ENCODE measurements around the gene ASB18. TPM values are rescaled to one million over a fixed set of nuclear protein-coding genes. Genes with fewer than 3 reads are reported as not detected.

The ASB18 gene
- total and polyA plus RNA-seq, 8 donors = 0.05 to 0.07 (median 0.06) TPM; not detected in 5

DNA sequence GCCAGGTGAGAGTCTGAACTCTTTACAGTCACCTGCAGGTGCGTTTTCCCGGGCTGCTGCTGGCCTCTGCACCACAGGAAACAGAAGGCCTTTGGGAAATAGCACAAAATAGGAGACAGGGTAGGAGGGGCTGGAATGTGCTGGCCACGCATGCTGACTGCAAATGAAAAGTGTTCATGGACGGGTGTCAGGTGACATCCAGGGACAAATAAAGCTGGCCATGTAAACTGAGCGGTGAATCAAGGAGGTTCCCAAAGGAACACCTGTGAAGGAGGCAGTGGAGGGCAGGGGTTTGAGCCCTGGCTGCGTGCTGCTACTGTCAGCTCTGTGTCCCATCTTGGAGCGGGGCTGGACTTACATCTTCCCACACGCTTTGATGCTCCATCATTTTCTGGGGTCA, 53.7 kb downstream of the ASB18 start:
- no peak for DNase-seq
- Histone ChIP-seq H3K4me3 (no peak overlapping the region), H3K36me3 (no peaks in the 10 kb centered on the region), H3K27ac (no peak overlapping the region), H3K9me3 (peaks cover 0 to 8% of the 10 kb centered on the region in 2 donors), H3K4me1 (no peaks in the 10 kb centered on the region), H3K27me3 (peaks cover 10 to 62% of the 10 kb centered on the region in 2 donors)
- intact Hi-C loops (cut with DNase I) = no loop called here
- TF ChIP-seq CTCF (IDR thresholded peaks at IDR 0.05) = no peak
- no peak for ATAC-seq

DNA sequence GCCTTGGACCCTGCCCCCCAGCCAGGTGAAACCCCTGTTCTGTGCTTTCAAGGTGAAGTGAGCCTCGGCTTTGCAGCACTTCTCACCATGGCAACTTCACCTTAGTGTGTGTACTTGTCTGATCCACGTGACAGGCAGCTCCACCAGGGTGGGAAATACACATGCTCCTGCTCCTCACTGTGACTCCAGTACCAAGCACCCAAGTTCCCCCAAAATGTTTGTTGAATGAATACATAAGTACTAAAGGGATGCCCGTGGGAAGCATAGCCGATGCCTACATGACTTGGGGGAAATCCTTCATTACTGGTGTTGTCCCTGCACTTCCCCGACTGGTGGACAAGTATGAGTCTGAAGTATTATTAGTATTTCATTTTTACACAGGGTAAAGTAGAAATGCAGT, 54.2 kb downstream of the ASB18 start:
- DNase-seq (no peak), ATAC-seq (no peak)
- Histone ChIP-seq H3K4me3 (no peak overlapping the region), H3K27ac (no peak overlapping the region), H3K4me1 (no peaks in the 10 kb centered on the region), H3K36me3 (no peaks in the 10 kb centered on the region), H3K9me3 (peaks cover 0 to 13% of the 10 kb centered on the region in 2 donors), H3K27me3 (peaks cover 10 to 60% of the 10 kb centered on the region in 2 donors)
- no peak for TF ChIP-seq CTCF (IDR thresholded peaks at IDR 0.05)
- intact Hi-C loops (cut with DNase I) = no loop called here

- H3K27ac ChIP-seq = no peak overlapping the region
- peaks cover 10 to 57% of the 10 kb centered on the region in 2 donors for H3K27me3 ChIP-seq
- H3K9me3 ChIP-seq = peaks cover 0 to 15% of the 10 kb centered on the region in 2 donors
- intact Hi-C loops (cut with DNase I) = no loop called here
- H3K4me3 ChIP-seq = no peak overlapping the region
- no peaks in the 10 kb centered on the region for H3K4me1 ChIP-seq
- no peak for DNase-seq
- no peak for ATAC-seq
- TF ChIP-seq CTCF (IDR thresholded peaks at IDR 0.05) = no peak
- H3K36me3 ChIP-seq = no peaks in the 10 kb centered on the region
Measured at GRCh38 chr2:236209535-236209934, 54.7 kb downstream of the ASB18 start.

DNA sequence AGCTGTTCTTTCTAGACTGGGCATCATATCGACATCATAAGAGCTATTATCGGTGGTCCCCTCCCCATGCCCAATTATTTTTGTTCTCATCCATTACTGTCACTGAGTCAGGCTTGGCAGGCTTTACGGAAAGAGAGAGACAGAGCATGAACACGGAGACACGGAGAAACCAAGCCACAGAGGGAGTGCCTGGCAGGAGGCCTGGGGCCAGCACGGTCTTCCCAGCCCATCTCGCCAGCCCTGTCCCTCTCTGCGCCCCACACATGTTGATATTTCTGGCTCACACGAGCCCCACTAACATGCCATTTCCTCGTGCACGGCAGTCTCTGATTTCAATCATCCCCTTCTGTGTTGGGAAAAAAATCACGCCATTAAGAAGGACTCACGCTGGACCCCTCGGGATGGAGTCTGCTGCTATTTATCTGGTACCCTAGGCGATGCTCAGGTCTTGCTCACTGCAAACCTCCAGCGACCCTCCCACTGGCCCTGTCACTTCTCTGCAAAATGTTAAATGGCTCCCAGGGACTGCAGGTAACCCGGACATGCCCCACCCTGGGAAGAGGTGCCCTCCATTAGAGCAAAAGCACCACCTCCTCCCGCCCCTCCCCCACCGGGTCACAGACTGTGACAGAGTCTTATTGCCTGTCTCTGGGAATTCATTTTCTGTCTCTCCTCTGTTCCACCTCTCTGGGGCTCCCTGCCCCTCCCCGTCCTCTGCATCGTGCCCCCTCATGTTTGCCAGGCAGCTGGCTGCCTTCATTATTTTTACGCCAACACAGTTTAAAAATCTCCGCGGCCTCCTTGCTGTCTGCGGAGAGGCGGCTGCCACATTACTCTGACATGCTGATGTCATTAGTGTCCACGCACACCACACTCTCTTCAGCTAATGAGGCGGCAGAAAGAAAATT, 55.9 kb downstream of the ASB18 start:
- H3K4me3 ChIP-seq = no peak overlapping the region
- H3K36me3 ChIP-seq = no peaks in the 10 kb centered on the region
- ATAC-seq (no peak), DNase-seq (no peak)
- H3K9me3 ChIP-seq = peaks cover 0 to 15% of the 10 kb centered on the region in 2 donors
- TF ChIP-seq CTCF (IDR thresholded peaks at IDR 0.05) = no peak
- H3K4me1 ChIP-seq = no peaks in the 10 kb centered on the region
- peaks cover under 1 to 44% of the 10 kb centered on the region in 2 donors for H3K27me3 ChIP-seq
- intact Hi-C loops (cut with DNase I) = no loop called here
- no peak overlapping the region for H3K27ac ChIP-seq

DNA sequence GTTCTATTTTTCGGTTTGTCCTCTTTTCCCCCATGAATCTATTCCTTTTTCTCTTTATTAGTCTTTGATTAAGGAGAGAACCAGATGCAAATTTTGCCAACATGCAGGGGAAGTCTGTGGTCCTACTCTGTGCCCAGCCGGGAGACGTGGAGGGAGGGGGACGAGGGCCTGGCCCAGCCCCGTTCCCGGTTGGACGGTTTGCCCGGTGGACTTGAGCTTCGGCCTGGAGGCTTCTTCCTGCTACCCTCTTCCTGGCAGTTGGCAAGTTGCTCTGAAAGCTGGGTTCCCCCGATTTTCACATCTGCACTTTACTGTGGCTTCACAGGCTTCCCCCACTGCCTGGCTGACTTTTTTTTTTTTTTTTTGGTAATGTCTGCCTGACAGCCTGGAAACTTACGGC, 56.7 kb downstream of the ASB18 start:
- ATAC-seq = no peak

More for the DNA sequence above, 56.7 kb downstream of the ASB18 start:
- H3K36me3 ChIP-seq = no peaks in the 10 kb centered on the region
- H3K27ac ChIP-seq = no peak overlapping the region
- no peak for DNase-seq
- H3K4me1 ChIP-seq = no peaks in the 10 kb centered on the region
- H3K9me3 ChIP-seq = peaks cover 0 to 15% of the 10 kb centered on the region in 2 donors
- no peak for TF ChIP-seq CTCF (IDR thresholded peaks at IDR 0.05)
- intact Hi-C loops (cut with DNase I) = no loop called here
- H3K27me3 ChIP-seq = peaks cover 0 to 36% of the 10 kb centered on the region in 2 donors
- no peak overlapping the region for H3K4me3 ChIP-seq
